Trophoblast cell (in vitro differentiated cells and primary cell): ENCODE results near the gene HOXC11.
A peak's percentile ranks its signal among the peaks of the same experiment; 100 is the strongest.

Experiments used
- DNase-seq, 2 donors: peaks; one replicate each; pipeline ENCODE4 v3.0.0-alpha.2; 2016
- H2AFZ ChIP-seq: 2 replicates; pipeline ENCODE4 v1.6.1; 2013; ENCODE audit warnings: low read length, moderate library complexity, mild to moderate bottlenecking; ENCODE audit not compliant: insufficient read depth, poor library complexity
- H2AK5ac ChIP-seq: 2 replicates; pipeline ENCODE4 v1.6.1; 2013; ENCODE audit warnings: mild to moderate bottlenecking, low read length
- H2BK120ac ChIP-seq: 2 replicates; pipeline ENCODE4 v1.6.1; 2013; ENCODE audit warnings: low read length, mild to moderate bottlenecking, moderate library complexity; ENCODE audit not compliant: insufficient read depth, poor library complexity
- H2BK12ac ChIP-seq: 2 replicates; pipeline ENCODE4 v1.6.1; 2013; ENCODE audit warnings: mild to moderate bottlenecking, low read length, moderate library complexity
- H2BK5ac ChIP-seq: 2 replicates; pipeline ENCODE4 v1.6.1; 2013; ENCODE audit warnings: low read length, low read depth, moderate library complexity, mild to moderate bottlenecking; ENCODE audit not compliant: poor library complexity
- H3K14ac ChIP-seq: 2 replicates; pipeline ENCODE4 v1.6.1; 2013; ENCODE audit warnings: mild to moderate bottlenecking, low read length
- H3K18ac ChIP-seq: 2 replicates; pipeline ENCODE4 v1.6.1; 2013; ENCODE audit warnings: mild to moderate bottlenecking, low read length
- H3K23ac ChIP-seq: 2 replicates; pipeline ENCODE4 v1.6.1; 2013; ENCODE audit warnings: low read length
- H3K27ac ChIP-seq: 2 replicates; pipeline ENCODE4 v1.5.1; 2013; ENCODE audit warnings: low read depth, mild to moderate bottlenecking, inconsistent platforms, low read length, moderate library complexity
- H3K27me3 ChIP-seq: 2 replicates; pipeline ENCODE4 v1.6.1; 2013; ENCODE audit warnings: inconsistent platforms, mild to moderate bottlenecking, low read length, moderate library complexity; ENCODE audit not compliant: insufficient read depth
- H3K36me3 ChIP-seq, 2 experiments: 1 replicate in 1 of 2; 2 replicates in 1 of 2; pipeline ENCODE4 v1.6.1; 2013; ENCODE audit warnings: low read length in 2 of 2, mild to moderate bottlenecking in 2 of 2, moderate library complexity in 1 of 2; ENCODE audit not compliant: insufficient read depth in 2 of 2, control insufficient read depth in 1 of 2
- H3K4ac ChIP-seq: 2 replicates; pipeline ENCODE4 v1.6.1; 2013; ENCODE audit warnings: low read depth, mild to moderate bottlenecking, low read length, moderate library complexity
- H3K4me1 ChIP-seq, 2 experiments: 1 replicate in 1 of 2; 2 replicates in 1 of 2; pipeline ENCODE4 v1.6.1; 2013; ENCODE audit warnings: low read length in 2 of 2, mild to moderate bottlenecking in 2 of 2, moderate library complexity in 1 of 2; ENCODE audit not compliant: insufficient read depth in 2 of 2, control insufficient read depth in 1 of 2
- H3K4me2 ChIP-seq: 2 replicates; pipeline ENCODE4 v1.6.1; 2013; ENCODE audit warnings: inconsistent platforms, mild to moderate bottlenecking, low read length, moderate library complexity
- H3K4me3 ChIP-seq: 2 replicates; pipeline ENCODE4 v1.5.1; 2013; ENCODE audit warnings: mild to moderate bottlenecking, low read depth, low read length, inconsistent platforms
- H3K79me1 ChIP-seq: one replicate; pipeline ENCODE4 v1.6.1; 2013; ENCODE audit warnings: low read length
- H3K79me2 ChIP-seq: 2 replicates; pipeline ENCODE4 v1.6.1; 2013; ENCODE audit warnings: low read length, mild to moderate bottlenecking; ENCODE audit not compliant: control insufficient read depth, insufficient read depth, poor library complexity
- H3K9ac ChIP-seq: 2 replicates; pipeline ENCODE4 v1.6.1; 2013; ENCODE audit warnings: mild to moderate bottlenecking, low read length
- H3K9me3 ChIP-seq: 2 replicates; pipeline ENCODE4 v1.6.1; 2013; ENCODE audit warnings: low read depth, mild to moderate bottlenecking, control low read depth, inconsistent platforms, low read length; ENCODE audit not compliant: insufficient read depth
- H4K12ac ChIP-seq: 2 replicates; pipeline ENCODE4 v1.6.1; 2013; ENCODE audit warnings: low read depth, mild to moderate bottlenecking, low read length, moderate library complexity
- H4K8ac ChIP-seq: 2 replicates; pipeline ENCODE4 v1.6.1; 2013; ENCODE audit warnings: low read depth, mild to moderate bottlenecking, low read length, moderate library complexity
- H4K91ac ChIP-seq: one replicate; pipeline ENCODE4 v1.6.1; 2013; ENCODE audit warnings: low read depth, mild to moderate bottlenecking, low read length, moderate library complexity
- WGBS: extraction: QIAGEN DNeasy Blood & Tissue Kit; methylation state at CpG from one replicate; pipeline ENCODE4 v1.1.7; 2013; ENCODE audit warnings: missing lambda C conversion rate; ENCODE audit not compliant: insufficient read length, insufficient coverage; ENCODE audit errors: extremely low coverage; 5-methylcytosine and 5-hydroxymethylcytosine counted together

HOXC11 gene

GRCh38 chr12:53942467-53942997 lies 30.4 kb upstream of the HOXC11 start:
- no CpG with 5 or more reads among the region's 2 CpGs for WGBS
- H3K79me2 ChIP-seq = peaks cover 14% of the 10 kb centered on the region

GRCh38 chr12:53944209-53944608 lies 28.7 kb upstream of the HOXC11 start:
- H2AFZ ChIP-seq = no peak overlapping the region

More at GRCh38 chr12:53942467-53942997, 30.4 kb upstream of the HOXC11 start:
- no peak overlapping the region for H3K14ac ChIP-seq
- DNase-seq = no peak
- H3K4me2 ChIP-seq = no peak overlapping the region
- H3K27me3 ChIP-seq = peaks cover 38% of the 10 kb centered on the region
- H3K4me1 ChIP-seq = peaks cover 8 to 17% of the 10 kb centered on the region in 2 experiments
- peak overlapping the region; percentile 78 for H2BK12ac ChIP-seq
- no peak overlapping the region for H3K18ac ChIP-seq
- no peak overlapping the region for H3K27ac ChIP-seq
- no peak overlapping the region for H3K4me3 ChIP-seq
- peak overlapping the region; percentile 42 for H3K4ac ChIP-seq
- no peak overlapping the region for H2AK5ac ChIP-seq
- H3K9me3 ChIP-seq = peaks cover 7% of the 10 kb centered on the region
- peaks cover 12 to 16% of the 10 kb centered on the region in 2 experiments for H3K36me3 ChIP-seq
- peak overlapping the region; percentile 31 for H2BK120ac ChIP-seq
- H3K9ac ChIP-seq = no peak overlapping the region
- H4K12ac ChIP-seq = no peak overlapping the region
- H2BK5ac ChIP-seq = no peak overlapping the region
- H3K23ac ChIP-seq = no peak overlapping the region
- H3K79me1 ChIP-seq = peaks cover 21% of the 10 kb centered on the region
- H4K8ac ChIP-seq = no peak overlapping the region
- peak overlapping the region; percentile 50 for H4K91ac ChIP-seq
- no peak overlapping the region for H2AFZ ChIP-seq

GRCh38 chr12:53944907-53945847 lies 27.7 kb upstream of the HOXC11 start:
- peaks cover 7% of the 10 kb centered on the region for H3K79me2 ChIP-seq

More at GRCh38 chr12:53944209-53944608, 28.7 kb upstream of the HOXC11 start:
- H3K79me1 ChIP-seq = peaks cover 15% of the 10 kb centered on the region
- H3K4me1 ChIP-seq = peaks cover 7 to 17% of the 10 kb centered on the region in 2 experiments
- H4K12ac ChIP-seq = no peak overlapping the region
- no peak overlapping the region for H3K9ac ChIP-seq
- no CpG with 5 or more reads among the region's 4 CpGs for WGBS
- peaks cover 7% of the 10 kb centered on the region for H3K9me3 ChIP-seq
- peaks cover 28% of the 10 kb centered on the region for H3K27me3 ChIP-seq
- H3K18ac ChIP-seq = no peak overlapping the region
- H2BK12ac ChIP-seq = no peak overlapping the region
- H3K36me3 ChIP-seq = peaks cover 12 to 16% of the 10 kb centered on the region in 2 experiments
- no peak overlapping the region for H3K23ac ChIP-seq
- H3K14ac ChIP-seq = no peak overlapping the region
- no peak overlapping the region for H4K8ac ChIP-seq
- H3K27ac ChIP-seq = no peak overlapping the region
- no peak overlapping the region for H3K4ac ChIP-seq
- H3K4me3 ChIP-seq = no peak overlapping the region
- peaks cover 10% of the 10 kb centered on the region for H3K79me2 ChIP-seq
- no peak overlapping the region for H2BK120ac ChIP-seq
- H2AK5ac ChIP-seq = no peak overlapping the region
- no peak overlapping the region for H3K4me2 ChIP-seq
- no peak overlapping the region for H4K91ac ChIP-seq
- H2BK5ac ChIP-seq = no peak overlapping the region
- no peak for DNase-seq

GRCh38 chr12:53947743-53948142 lies 25.2 kb upstream of the HOXC11 start:
- Histone ChIP-seq H3K4me2 (no peak overlapping the region), H4K91ac (no peak overlapping the region), H3K27ac (no peak overlapping the region), H2AK5ac (no peak overlapping the region), H2BK12ac (no peak overlapping the region), H3K79me1 (no peaks in the 10 kb centered on the region), H3K4me1 (peaks cover 9 to 15% of the 10 kb centered on the region in 2 experiments), H3K9me3 (peaks cover 13% of the 10 kb centered on the region), H4K8ac (no peak overlapping the region), H3K27me3 (peaks cover 59% of the 10 kb centered on the region), H2BK5ac (no peak overlapping the region), H3K4ac (no peak overlapping the region), H3K23ac (no peak overlapping the region), H2AFZ (no peak overlapping the region), H3K18ac (no peak overlapping the region), H3K9ac (no peak overlapping the region), H4K12ac (no peak overlapping the region), H3K36me3 (peaks cover 12 to 16% of the 10 kb centered on the region in 2 experiments), H2BK120ac (no peak overlapping the region), H3K14ac (no peak overlapping the region), H3K4me3 (no peak overlapping the region), H3K79me2 (no peaks in the 10 kb centered on the region)
- DNase-seq = no peak

More at GRCh38 chr12:53944907-53945847, 27.7 kb upstream of the HOXC11 start:
- Histone ChIP-seq H2AK5ac (no peak overlapping the region), H3K18ac (no peak overlapping the region), H3K9me3 (peaks cover 13% of the 10 kb centered on the region), H4K91ac (no peak overlapping the region), H3K23ac (no peak overlapping the region), H3K4me3 (no peak overlapping the region), H2BK12ac (no peak overlapping the region), H4K8ac (no peak overlapping the region), H3K79me1 (peaks cover 7% of the 10 kb centered on the region), H3K36me3 (peaks cover 12 to 16% of the 10 kb centered on the region in 2 experiments), H2BK5ac (no peak overlapping the region), H3K27ac (no peak overlapping the region), H3K4ac (no peak overlapping the region), H2BK120ac (no peak overlapping the region), H3K14ac (no peak overlapping the region), H3K27me3 (peaks cover 34% of the 10 kb centered on the region), H3K4me2 (no peak overlapping the region), H2AFZ (no peak overlapping the region), H3K9ac (no peak overlapping the region), H3K4me1 (peaks cover 11 to 22% of the 10 kb centered on the region in 2 experiments), H4K12ac (no peak overlapping the region)
- DNase-seq = no peak
- WGBS = no CpG with 5 or more reads among the region's 51 CpGs
